HG02884 (cell line): ENCODE results near the gene CDKN1C.

Experiments used
- ATAC-seq: cut with Tn5 transposase; IDR thresholded peaks from one replicate; pipeline ENCODE4 v1.9.1; 2021; ENCODE audit warnings: mild to moderate bottlenecking, moderate library complexity; ENCODE audit not compliant: unreplicated experiment

The CDKN1C gene

GRCh38 chr11:2870969-2871680 lies 14.4 kb downstream of the CDKN1C start:
- no peak for ATAC-seq

- ATAC-seq = no peak
Measured at GRCh38 chr11:2870460-2870859, 15.1 kb downstream of the CDKN1C start.

GRCh38 chr11:2869561-2870427 lies 15.8 kb downstream of the CDKN1C start:
- no peak for ATAC-seq

GRCh38 chr11:2869134-2869526 lies 16.4 kb downstream of the CDKN1C start:
- no peak for ATAC-seq

GRCh38 chr11:2868506-2869133 lies 17.0 kb downstream of the CDKN1C start:
- no peak for ATAC-seq

- no peak for ATAC-seq
Measured at GRCh38 chr11:2867722-2868505, 17.7 kb downstream of the CDKN1C start.

GRCh38 chr11:2867142-2867541 lies 18.4 kb downstream of the CDKN1C start:
- ATAC-seq = no peak

- no peak for ATAC-seq
Measured at GRCh38 chr11:2865922-2866577, 19.5 kb downstream of the CDKN1C start.

GRCh38 chr11:2864901-2865300 lies 20.7 kb downstream of the CDKN1C start:
- ATAC-seq = no peak

GRCh38 chr11:2863276-2863618 lies 22.3 kb downstream of the CDKN1C start:
- ATAC-seq = no peak

GRCh38 chr11:2862395-2863275 lies 22.9 kb downstream of the CDKN1C start:
- no peak for ATAC-seq

GRCh38 chr11:2860636-2861035 lies 24.9 kb downstream of the CDKN1C start:
- no peak for ATAC-seq

GRCh38 chr11:2859699-2860037 lies 25.9 kb downstream of the CDKN1C start:
- ATAC-seq = no peak

- ATAC-seq = no peak
Measured at GRCh38 chr11:2858995-2859698, 26.4 kb downstream of the CDKN1C start.

- no peak for ATAC-seq
Measured at GRCh38 chr11:2857918-2858317, 27.7 kb downstream of the CDKN1C start.

GRCh38 chr11:2857276-2857675 lies 28.3 kb downstream of the CDKN1C start:
- ATAC-seq = no peak

- no peak for ATAC-seq
Measured at GRCh38 chr11:2855162-2855561, 30.4 kb downstream of the CDKN1C start.

- ATAC-seq = no peak
Measured at GRCh38 chr11:2853997-2854560, 31.5 kb downstream of the CDKN1C start.

- ATAC-seq = no peak
Measured at GRCh38 chr11:2853401-2853800, 32.2 kb downstream of the CDKN1C start.
